Measurements from ENCODE around the gene LRRC36. TPM values are rescaled to one million over a fixed set of nuclear protein-coding genes. Genes with fewer than 3 reads are reported as not detected.
A peak's percentile ranks its signal among the peaks of the same experiment; 100 is the strongest.

LRRC36 gene
- total and polyA plus RNA-seq, 12 donors, result 0.26 to 0.88 (median 0.42) TPM; not detected in 9

- DNase-seq (no peak), ATAC-seq (no peak)
- peaks cover 6 to 25% (median 18%) of the 10 kb centered on the region in 9 donors for H3K4me1 ChIP-seq
- H3K27me3 ChIP-seq, result peaks cover 0 to 61% (median 32%) of the 10 kb centered on the region in 7 donors
- H3K36me3 ChIP-seq, result no peaks in the 10 kb centered on the region
- H3K9me3 ChIP-seq, result no peaks in the 10 kb centered on the region
- no peak overlapping the region for H3K27ac ChIP-seq
- intact Hi-C loops (cut with DNase I), result loop anchor here in 4 of 10 donors (5.0 kb wide), 2 partner anchors 37 to 42 kb away; no protein-coding TSS in a partner anchor
- H3K4me3 ChIP-seq, result no peak overlapping the region
- WGBS, 2 donors, result 81 to 85% methylated on average over 4 of the region's 4 CpGs
- no peak for TF ChIP-seq CTCF (IDR thresholded peaks at IDR 0.05)
Observed at GRCh38 chr16:67425580-67425979, 99.0 kb downstream of the LRRC36 start.

GRCh38 chr16:67426022-67426421 is 99.4 kb downstream of the LRRC36 start:
- no peak for TF ChIP-seq CTCF (IDR thresholded peaks at IDR 0.05)
- Histone ChIP-seq H3K4me3 (no peak overlapping the region), H3K4me1 (peaks cover 7 to 30% (median 22%) of the 10 kb centered on the region in 9 donors), H3K36me3 (no peaks in the 10 kb centered on the region), H3K27ac (no peak overlapping the region), H3K9me3 (no peaks in the 10 kb centered on the region), H3K27me3 (peaks cover 0 to 65% (median 32%) of the 10 kb centered on the region in 7 donors)
- DNase-seq, result no peak
- 91 to 93% methylated on average over 7 of the region's 7 CpGs for WGBS, 2 donors
- intact Hi-C loops (cut with DNase I), result loop anchor here in 5 of 10 donors (2.0 to 5.0 kb wide), 3 partner anchors 36 to 41 kb away; no protein-coding TSS in a partner anchor
- no peak for ATAC-seq

GRCh38 chr16:67426950-67427349 is 100.3 kb downstream of the LRRC36 start:
- no peak overlapping the region for H3K4me3 ChIP-seq
- H3K9me3 ChIP-seq, result no peaks in the 10 kb centered on the region
- H3K36me3 ChIP-seq, result no peaks in the 10 kb centered on the region
- H3K27me3 ChIP-seq, result peaks cover 0 to 72% (median 32%) of the 10 kb centered on the region in 7 donors
- H3K27ac ChIP-seq, result peak overlapping the region in 4 of 10 donors; percentile 14 to 34 (median 24)
- intact Hi-C loops (cut with DNase I), result loop anchor here in 5 of 10 donors (2.0 to 5.0 kb wide), 3 partner anchors 35 to 40 kb away; no protein-coding TSS in a partner anchor
- H3K4me1 ChIP-seq, result peaks cover 8 to 37% (median 29%) of the 10 kb centered on the region in 9 donors
- ATAC-seq (peak in 6 of 8 donors; percentile 5 to 35 (median 15)), DNase-seq (peak; percentile 47 to 53)
- no peak for TF ChIP-seq CTCF (IDR thresholded peaks at IDR 0.05)
- WGBS, 2 donors, result 60 to 61% methylated on average over 7 of the region's 7 CpGs

- DNase-seq (peak; percentile 71 to 75), ATAC-seq (peak; percentile 71 to 89 (median 80))
- Histone ChIP-seq H3K27ac (peak overlapping the region in 1 of 10 donors; percentile 34), H3K9me3 (no peaks in the 10 kb centered on the region), H3K4me3 (no peak overlapping the region), H3K27me3 (peaks cover 0 to 83% (median 32%) of the 10 kb centered on the region in 7 donors), H3K36me3 (no peaks in the 10 kb centered on the region), H3K4me1 (peaks cover 8 to 42% (median 32%) of the 10 kb centered on the region in 9 donors)
- intact Hi-C loops (cut with DNase I), result loop anchor here in 7 of 10 donors (1.0 to 5.0 kb wide), 4 partner anchors 34 to 39 kb away; no protein-coding TSS in a partner anchor
- WGBS, 2 donors, result 19 to 27% methylated on average over 11 of the region's 11 CpGs
- peak; percentile 62 to 91 (median 88) for TF ChIP-seq CTCF (IDR thresholded peaks at IDR 0.05)
Observed at GRCh38 chr16:67428146-67428731, 101.6 kb downstream of the LRRC36 start.

Data from heart right ventricle (tissue), 16 donors.